Fibroblast of pulmonary artery (primary cell): ENCODE measurements around the gene ACBD6.

Experiments used
- DNase-seq: peaks from one replicate; pipeline ENCODE4 v3.0.0-alpha.2; 2010; ENCODE audit warnings: low read depth
- H3K4me3 ChIP-seq: replicated peaks from 2 replicates; pipeline ENCODE4 v1.5.1; 2011; ENCODE audit warnings: low read depth, mild to moderate bottlenecking, control low read depth, low read length, moderate library complexity
- CTCF ChIP-seq: IDR thresholded peaks from 2 replicates; pipeline ENCODE4 v1.5.1; 2011; ENCODE audit warnings: mild to moderate bottlenecking, control low read depth, low read length, inconsistent platforms; ENCODE audit errors: missing control alignments

ACBD6 gene

GRCh38 chr1:180440335-180440734, 62.0 kb downstream of the ACBD6 start:
- no peak overlapping the region for H3K4me3 ChIP-seq
- DNase-seq: no peak
- no peak for TF ChIP-seq CTCF

GRCh38 chr1:180435566-180435965, 66.8 kb downstream of the ACBD6 start:
- DNase-seq: no peak
- TF ChIP-seq CTCF: no peak
- no peak overlapping the region for H3K4me3 ChIP-seq

GRCh38 chr1:180433873-180434272, 68.5 kb downstream of the ACBD6 start:
- H3K4me3 ChIP-seq: no peak overlapping the region
- no peak for DNase-seq
- TF ChIP-seq CTCF: no peak

- no peak for TF ChIP-seq CTCF
- no peak overlapping the region for H3K4me3 ChIP-seq
- no peak for DNase-seq
Measured at GRCh38 chr1:180431683-180432082, 70.7 kb downstream of the ACBD6 start.

GRCh38 chr1:180428782-180429695, 73.3 kb downstream of the ACBD6 start:
- no peak overlapping the region for H3K4me3 ChIP-seq
- no peak for TF ChIP-seq CTCF
- DNase-seq: no peak

GRCh38 chr1:180425952-180426351, 76.4 kb downstream of the ACBD6 start:
- H3K4me3 ChIP-seq: no peak overlapping the region
- no peak for TF ChIP-seq CTCF
- DNase-seq: no peak
